GM23338 (cell line): ENCODE results near the gene CCL15. TPM values are rescaled to one million over a fixed set of nuclear protein-coding genes. Genes with fewer than 3 reads are reported as not detected.

Source experiments
- ATAC-seq: fragments of 200-7000 bp; cut with Tn5 transposase; 3 replicates; pipeline ENCODE4 v1.9.1; 2020
- DNase-seq: peaks from one replicate; pipeline ENCODE4 v3.0.0-alpha.2; 2015; ENCODE audit warnings: low spot score
- H2AFZ ChIP-seq: fragments of 200-600 bp; sonication (generic); 2 replicates; pipeline ENCODE4 v1.8.0; 2016; ENCODE audit warnings: antibody characterized with exemption, mild to moderate bottlenecking, moderate library complexity
- H3F3A ChIP-seq: fragments of 200-600 bp; sonication (generic); replicated peaks from 2 replicates; pipeline ENCODE4 v1.8.0; 2017; ENCODE audit warnings: antibody characterized with exemption, mixed run types, low read depth
- H3K27ac ChIP-seq: fragments of 200-600 bp; sonication (generic); 2 replicates; pipeline ENCODE4 v1.6.1; 2016; ENCODE audit warnings: low read depth
- H3K27me3 ChIP-seq: fragments of 200-600 bp; sonication (generic); 2 replicates; pipeline ENCODE4 v1.8.0; 2016; ENCODE audit warnings: mild to moderate bottlenecking, mixed run types, moderate library complexity; ENCODE audit not compliant: insufficient read depth
- H3K36me3 ChIP-seq: fragments of 200-600 bp; sonication (generic); 2 replicates; pipeline ENCODE4 v1.8.0; 2016; ENCODE audit warnings: mild to moderate bottlenecking; ENCODE audit not compliant: insufficient read depth
- H3K4me1 ChIP-seq: fragments of 200-600 bp; sonication (generic); 2 replicates; pipeline ENCODE4 v1.8.0; 2016; ENCODE audit warnings: mild to moderate bottlenecking, moderate library complexity; ENCODE audit not compliant: insufficient read depth
- H3K4me2 ChIP-seq: fragments of 200-600 bp; sonication (generic); 2 replicates; pipeline ENCODE4 v1.7.1; 2017; ENCODE audit warnings: mixed run types
- H3K4me3 ChIP-seq: fragments of 200-600 bp; sonication (generic); 2 replicates; pipeline ENCODE4 v1.6.1; 2016; ENCODE audit warnings: mixed run types
- H3K79me2 ChIP-seq: fragments of 200-600 bp; sonication (generic); replicated peaks from 2 replicates; pipeline ENCODE4 v1.8.0; 2017; ENCODE audit warnings: mild to moderate bottlenecking; ENCODE audit not compliant: insufficient read depth
- H3K9me2 ChIP-seq: fragments of 200-600 bp; sonication (generic); 2 replicates; pipeline ENCODE4 v1.8.0; 2017; ENCODE audit not compliant: insufficient read depth
- H4K20me1 ChIP-seq: fragments of 200-600 bp; sonication (generic); replicated peaks from 2 replicates; pipeline ENCODE4 v1.8.0; 2017; ENCODE audit warnings: mild to moderate bottlenecking; ENCODE audit not compliant: insufficient read depth
- H3K27ac Mint-ChIP-seq: 2 replicates; pipeline ENCODE4 v1.8.0; 2020; ENCODE audit warnings: inconsistent platforms, mild to moderate bottlenecking, moderate library complexity, mixed read lengths
- H3K27me3 Mint-ChIP-seq: 3 replicates; pipeline ENCODE4 v1.8.0; 2022; ENCODE audit warnings: low read depth, mild to moderate bottlenecking, moderate library complexity, mixed read lengths, inconsistent platforms; ENCODE audit not compliant: insufficient read depth, poor library complexity
- H3K36me3 Mint-ChIP-seq: 3 replicates; pipeline ENCODE4 v1.8.0; 2021; ENCODE audit warnings: low read depth, mild to moderate bottlenecking, inconsistent platforms, moderate library complexity, mixed read lengths
- H3K4me1 Mint-ChIP-seq: 3 replicates; pipeline ENCODE4 v1.8.0; 2020; ENCODE audit warnings: mild to moderate bottlenecking, inconsistent platforms, mixed read lengths
- H3K4me3 Mint-ChIP-seq: 3 replicates; pipeline ENCODE4 v1.8.0; 2021; ENCODE audit warnings: moderate library complexity, mild to moderate bottlenecking, inconsistent platforms, mixed read lengths
- H3K9me3 Mint-ChIP-seq: 3 replicates; pipeline ENCODE4 v1.8.0; 2020; ENCODE audit warnings: moderate library complexity, mild to moderate bottlenecking, inconsistent platforms, mixed read lengths
- CREB1 ChIP-seq: fragments of 250-450 bp; sonication (Bioruptor Pico); IDR thresholded peaks from 2 replicates; pipeline ENCODE4 v1.5.0; 2020; ENCODE audit warnings: low read depth, mild to moderate bottlenecking, moderate library complexity
- CTCF ChIP-seq, 2 experiments: fragments of 200-600 bp in 1 of 2; sonication (generic) in 1 of 2; conservative IDR thresholded peaks; 2 replicates each; pipeline versions ENCODE4 v1.5.1 to v1.6.1; 2016 to 2017; ENCODE audit warnings: antibody characterized with exemption in 2 of 2, low read depth in 2 of 2, mild to moderate bottlenecking in 2 of 2, moderate library complexity in 1 of 2
- ETS1 ChIP-seq: IDR thresholded peaks from 2 replicates; pipeline ENCODE4 v1.6.1; 2016; ENCODE audit warnings: antibody characterized with exemption
- EZH2 ChIP-seq: fragments of 200-600 bp; sonication (generic); IDR thresholded peaks from one replicate; pipeline ENCODE4 v1.8.0; 2017; ENCODE audit warnings: antibody characterized with exemption, mild to moderate bottlenecking, low read depth; ENCODE audit not compliant: unreplicated experiment
- EZH2phosphoT487 ChIP-seq: fragments of 200-600 bp; sonication (generic); IDR thresholded peaks from one replicate; pipeline ENCODE4 v1.8.1; 2018; ENCODE audit warnings: antibody characterized with exemption; ENCODE audit not compliant: unreplicated experiment
- JUNB ChIP-seq: IDR thresholded peaks from one replicate; pipeline ENCODE4 v1.6.1; 2016; ENCODE audit warnings: antibody characterized with exemption; ENCODE audit not compliant: unreplicated experiment
- NANOG ChIP-seq: IDR thresholded peaks from 2 replicates; pipeline ENCODE4 v1.6.1; 2016; ENCODE audit warnings: antibody characterized with exemption, borderline replicate concordance
- POLR2AphosphoS5 ChIP-seq: IDR thresholded peaks from 2 replicates; pipeline ENCODE4 v1.6.1; 2016; ENCODE audit warnings: antibody characterized with exemption, low read depth
- REST ChIP-seq: IDR thresholded peaks from one replicate; pipeline ENCODE4 v1.6.1; 2018; ENCODE audit warnings: antibody characterized with exemption; ENCODE audit not compliant: unreplicated experiment
- STAT1 ChIP-seq: IDR thresholded peaks from one replicate; pipeline ENCODE4 v1.6.1; 2016; ENCODE audit warnings: antibody characterized with exemption; ENCODE audit not compliant: unreplicated experiment
- ZNF114 ChIP-seq: fragments of 250-450 bp; sonication (Bioruptor Pico); IDR thresholded peaks from 2 replicates; pipeline ENCODE4 v1.5.0; 2020; ENCODE audit warnings: mild to moderate bottlenecking, moderate library complexity
- ZNF331 ChIP-seq: fragments of 250-450 bp; sonication (Bioruptor Pico); IDR thresholded peaks from 2 replicates; pipeline ENCODE4 v1.5.0; 2020; ENCODE audit warnings: low read depth, mild to moderate bottlenecking, moderate library complexity
- ZNF462 ChIP-seq: fragments of 250-450 bp; sonication (Bioruptor Pico); IDR thresholded peaks from 2 replicates; pipeline ENCODE4 v1.5.0; 2020; ENCODE audit warnings: mild to moderate bottlenecking, moderate library complexity
- polyA plus RNA-seq: library from polyadenylated mRNA; unstranded; fragments of >200 nt; fragmentation: Nextera tagmentation; extraction: Ambion mirVana; gene quantifications from 2 replicates; pipeline ENCODE4 v1.2.1, GENCODE V29; 2016
- total RNA-seq: library from RNA; depleted of rRNA; stranded (reverse); fragments of >200 nt; shearing (Covaris generic); gene quantifications from 2 replicates; pipeline ENCODE4 v1.2.3, GENCODE V29; 2014

CCL15 gene
- total and polyA plus RNA-seq, 2 experiments from 2014 or later = not detected

- Histone ChIP-seq H4K20me1 (no peaks in the 10 kb centered on the region), H3F3A (no peaks in the 10 kb centered on the region), H3K36me3 (no peaks in the 10 kb centered on the region), H3K4me2 (no peak overlapping the region), H3K9me2 (peaks cover 7% of the 10 kb centered on the region; the same call in 1 of the 2 replicates), H2AFZ (no peak overlapping the region), H3K4me1 (no peaks in the 10 kb centered on the region), H3K79me2 (no peaks in the 10 kb centered on the region), H3K27ac (no peak overlapping the region), H3K27me3 (no peaks in the 10 kb centered on the region), H3K4me3 (no peak overlapping the region)
- H3K36me3 Mint-ChIP-seq = no peaks in the 10 kb centered on the region
- H3K27ac Mint-ChIP-seq = no peak overlapping the region
- H3K4me3 Mint-ChIP-seq = no peak overlapping the region
- ATAC-seq (no peak), DNase-seq (no peak)
- TF ChIP-seq ZNF331 (CRISPR knock-in tag) = no peak
- no peak for TF ChIP-seq CREB1 (CRISPR knock-in tag)
- no peak for TF ChIP-seq JUNB
- TF ChIP-seq ETS1 = no peak
- TF ChIP-seq NANOG = no peak
- no peak for TF ChIP-seq REST
- TF ChIP-seq ZNF462 (CRISPR knock-in tag) = no peak
- TF ChIP-seq EZH2phosphoT487 = no peak
- TF ChIP-seq POLR2AphosphoS5 = no peak
- TF ChIP-seq EZH2 = no peak
- TF ChIP-seq CTCF (conservative IDR thresholded peaks at IDR 0.05; ENCODE audit: low read depth in 2 of 2) = no peak
- no peak for TF ChIP-seq STAT1
- TF ChIP-seq ZNF114 (CRISPR knock-in tag) = no peak
- H3K9me3 Mint-ChIP-seq = no peaks in the 10 kb centered on the region
- H3K4me1 Mint-ChIP-seq = no peaks in the 10 kb centered on the region; the same call in 2 of the 3 replicates
- peaks cover 5% of the 10 kb centered on the region for H3K27me3 Mint-ChIP-seq
Observed at GRCh38 chr17:35977509-35977908, 23.8 kb downstream of the CCL15 start.
